CD14-positive monocyte (primary cell): Measurements from ENCODE around the gene ZNF264. TPM values are rescaled to one million over a fixed set of nuclear protein-coding genes. Genes with fewer than 3 reads are reported as not detected.
A peak's percentile ranks its signal among the peaks of the same experiment; 100 is the strongest.

ENCODE experiments used
- DNase-seq, 3 donors: peaks; one replicate each; pipeline ENCODE4 v3.0.0-alpha.2; 2011 to 2022
- H2AFZ ChIP-seq: 2 replicates; pipeline ENCODE4 v1.6.0; 2012; ENCODE audit warnings: mild to moderate bottlenecking, low read depth, low read length, inconsistent platforms; ENCODE audit not compliant: insufficient read depth, poor library complexity, severe bottlenecking
- H3K27ac ChIP-seq, 2 donors: 1 replicate in 1 of 2; 2 replicates in 1 of 2; pipeline ENCODE4 v1.5.1; 2012 to 2013; ENCODE audit warnings: low read length in 2 of 2, control low read depth in 1 of 2, inconsistent platforms in 1 of 2, low read depth in 1 of 2, mild to moderate bottlenecking in 1 of 2
- H3K27me3 ChIP-seq, 2 donors: one replicate each; pipeline versions ENCODE4 v1.6.0 to v1.6.1; 2011 to 2013; ENCODE audit warnings: low read length in 2 of 2; ENCODE audit not compliant: control insufficient read depth in 2 of 2, insufficient read depth in 2 of 2
- H3K36me3 ChIP-seq, 2 donors: replicated peaks in 1 of 2; 1 replicate in 1 of 2; 2 replicates in 1 of 2; pipeline versions ENCODE4 v1.5.1 to v1.6.1; 2012 to 2013; ENCODE audit warnings: low read length in 2 of 2, control low read depth in 1 of 2, inconsistent platforms in 1 of 2, mild to moderate bottlenecking in 1 of 2; ENCODE audit not compliant: insufficient read depth in 2 of 2, control insufficient read depth in 1 of 2
- H3K4me1 ChIP-seq, 2 donors: 1 replicate in 1 of 2; 2 replicates in 1 of 2; pipeline versions ENCODE4 v1.5.1 to v1.6.1; 2012 to 2013; ENCODE audit warnings: low read length in 2 of 2, control low read depth in 1 of 2, inconsistent platforms in 1 of 2, mild to moderate bottlenecking in 1 of 2, moderate library complexity in 1 of 2; ENCODE audit not compliant: insufficient read depth in 2 of 2, control insufficient read depth in 1 of 2
- H3K4me2 ChIP-seq: replicated peaks from 2 replicates; pipeline ENCODE3; 2012; ENCODE audit warnings: low read length, moderate library complexity, mild to moderate bottlenecking; ENCODE audit not compliant: poor library complexity, severe bottlenecking; ENCODE audit errors: extremely low read depth
- H3K4me3 ChIP-seq, 3 experiments: fragments of 200-600 bp in 1 of 3; sonication (generic) in 1 of 3; replicated peaks in 1 of 3; 1 replicate in 2 of 3; 2 replicates in 1 of 3; pipeline ENCODE4 v1.5.1; 2011 to 2013; ENCODE audit warnings: low read length in 3 of 3, mild to moderate bottlenecking in 3 of 3, control low read depth in 2 of 3, low read depth in 2 of 3, inconsistent platforms in 1 of 3, moderate library complexity in 1 of 3
- H3K79me2 ChIP-seq: 2 replicates; pipeline ENCODE4 v1.6.0; 2012; ENCODE audit warnings: mild to moderate bottlenecking, control low read depth, inconsistent platforms, low read length, moderate library complexity; ENCODE audit not compliant: insufficient read depth
- H3K9ac ChIP-seq: 2 replicates; pipeline ENCODE4 v1.6.0; 2017; ENCODE audit warnings: low read length, mild to moderate bottlenecking; ENCODE audit not compliant: insufficient read depth, poor library complexity, severe bottlenecking
- H3K9me3 ChIP-seq, 2 donors: replicated peaks in 1 of 2; 1 replicate in 1 of 2; 2 replicates in 1 of 2; pipeline versions ENCODE4 v1.5.1 to v1.6.1; 2012 to 2013; ENCODE audit warnings: low read length in 2 of 2, control low read depth in 1 of 2; ENCODE audit not compliant: control insufficient read depth in 1 of 2, insufficient read depth in 1 of 2
- H4K20me1 ChIP-seq: 2 replicates; pipeline ENCODE4 v1.6.0; 2012; ENCODE audit warnings: mild to moderate bottlenecking, low read length, control low read depth, moderate library complexity; ENCODE audit not compliant: insufficient read depth
- H3K27ac Mint-ChIP-seq, 7 donors: one replicate each; pipeline ENCODE4 v1.8.0; 2020; ENCODE audit warnings: mild to moderate bottlenecking in 7 of 7, mixed read lengths in 7 of 7, moderate library complexity in 6 of 7, inconsistent platforms in 2 of 7
- H3K27me3 Mint-ChIP-seq, 3 donors: one replicate each; pipeline ENCODE4 v1.8.0; 2021 to 2022; ENCODE audit warnings: low read depth in 3 of 3, mild to moderate bottlenecking in 3 of 3, mixed read lengths in 3 of 3, moderate library complexity in 3 of 3, inconsistent platforms in 1 of 3
- H3K36me3 Mint-ChIP-seq, 2 donors: one replicate each; pipeline ENCODE4 v1.8.0; 2020; ENCODE audit warnings: mixed read lengths in 2 of 2, inconsistent platforms in 1 of 2, mild to moderate bottlenecking in 1 of 2
- H3K4me1 Mint-ChIP-seq: one replicate; pipeline ENCODE4 v1.8.0; 2020; ENCODE audit warnings: mild to moderate bottlenecking, mixed read lengths
- H3K4me3 Mint-ChIP-seq, 2 donors: one replicate each; pipeline ENCODE4 v1.8.0; 2020; ENCODE audit warnings: mild to moderate bottlenecking in 2 of 2, mixed read lengths in 2 of 2, moderate library complexity in 1 of 2
- H3K9me3 Mint-ChIP-seq, 7 donors: one replicate each; pipeline ENCODE4 v1.8.0; 2020 to 2022; ENCODE audit warnings: mixed read lengths in 7 of 7, mild to moderate bottlenecking in 6 of 7, moderate library complexity in 6 of 7, inconsistent platforms in 2 of 7
- CTCF ChIP-seq: fragments of 200-600 bp; IDR thresholded peaks from one replicate; pipeline ENCODE4 v1.8.0; 2022; ENCODE audit warnings: antibody characterized with exemption, mild to moderate bottlenecking
- WGBS: methylation state at CpG from one replicate; pipeline ENCODE4 v1.1.5; 2013; ENCODE audit warnings: missing lambda C conversion rate; ENCODE audit not compliant: insufficient coverage; 5-methylcytosine and 5-hydroxymethylcytosine counted together
- intact Hi-C, 2 donors: fragments of 100-400 bp; cut with micrococcal nuclease; formaldehyde crosslinking; loops; one replicate each; pipeline versions ENCODE4 v1.15.0 to v1.15.1; 2023
- polyA plus RNA-seq, 3 donors: library from polyadenylated mRNA; depleted of rRNA in 1 of 3; unstranded in 2 of 3; stranded (reverse) in 1 of 3; fragments of 300-500 nt in 2 of 3; fragments of >200 nt in 1 of 3; fragmentation: Illumina TruSeq in 2 of 3; gene quantifications; 1 replicate in 2 of 3; 2 replicates in 1 of 3; pipeline ENCODE4 v1.2.3, GENCODE V29; 2012 to 2021

The ZNF264 gene
- polyA plus RNA-seq, 3 donors: 5.3 to 6.9 (median 5.6) TPM

DNA sequence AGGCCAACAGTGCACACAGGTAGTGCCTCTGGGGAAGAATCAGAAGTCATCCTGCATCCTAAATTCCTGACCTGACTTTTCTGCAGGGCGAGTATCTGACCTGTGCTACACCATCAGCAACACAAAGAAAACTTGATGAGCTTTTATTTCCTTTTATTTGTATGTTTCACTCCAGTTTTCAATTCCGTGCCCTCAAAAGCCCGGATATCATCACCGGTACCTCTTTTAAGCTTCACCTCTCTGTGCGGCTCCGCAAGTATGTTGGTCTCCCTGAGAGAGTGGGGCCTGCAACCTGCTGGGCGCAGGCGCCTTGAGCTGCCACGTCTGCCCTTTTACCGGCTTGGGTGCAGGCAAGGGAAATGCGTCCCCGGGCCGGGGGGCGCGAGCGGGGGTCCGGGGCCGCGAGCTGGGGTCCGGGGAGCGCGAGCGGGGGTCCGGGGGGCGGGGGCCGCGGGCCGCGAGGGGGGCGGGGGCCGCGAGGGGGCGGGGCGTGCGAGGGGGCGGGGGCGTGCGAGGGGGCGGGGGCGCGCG lies 19.7 kb upstream of the ZNF264 start:
- no peak overlapping the region for H3K9ac ChIP-seq
- DNase-seq: no peak
- peaks cover 23 to 30% of the 10 kb centered on the region in 2 donors for H3K9me3 ChIP-seq
- WGBS: 10% methylated on average over 6 of the region's 42 CpGs
- Mint-ChIP-seq H3K4me1 (peaks cover 18% of the 10 kb centered on the region), H3K4me3 (peak overlapping the region; percentile 35 to 45), H3K27ac (no peak overlapping the region), H3K9me3 (peaks cover 15 to 56% (median 33%) of the 10 kb centered on the region in 7 donors), H3K27me3 (peaks cover 4 to 18% (median 10%) of the 10 kb centered on the region in 3 donors), H3K36me3 (no peaks in the 10 kb centered on the region)
- peak overlapping the region; percentile 62 for H2AFZ ChIP-seq
- TF ChIP-seq CTCF: no peak
- peaks cover 0 to 5% of the 10 kb centered on the region in 2 donors for H3K27me3 ChIP-seq
- no peaks in the 10 kb centered on the region for H4K20me1 ChIP-seq
- intact Hi-C loops: no loop called here
- no peak overlapping the region for H3K27ac ChIP-seq
- no peaks in the 10 kb centered on the region for H3K79me2 ChIP-seq
- peak overlapping the region; percentile 38 for H3K4me2 ChIP-seq
- peak overlapping the region in 1 of 3 experiments; percentile 26 for H3K4me3 ChIP-seq
- H3K4me1 ChIP-seq: peaks cover 0 to 5% of the 10 kb centered on the region in 2 donors
- no peaks in the 10 kb centered on the region for H3K36me3 ChIP-seq

- H2AFZ ChIP-seq: peak overlapping the region; percentile 96
- H3K27me3 ChIP-seq: no peaks in the 10 kb centered on the region
- TF ChIP-seq CTCF: no peak
- no peaks in the 10 kb centered on the region for H4K20me1 ChIP-seq
- Mint-ChIP-seq H3K27ac (no peak overlapping the region), H3K4me1 (peaks cover 30% of the 10 kb centered on the region), H3K4me3 (peak overlapping the region; percentile 88 to 97), H3K9me3 (peaks cover 39 to 85% (median 65%) of the 10 kb centered on the region in 7 donors), H3K27me3 (peaks cover 2 to 10% (median 4%) of the 10 kb centered on the region in 3 donors), H3K36me3 (peaks cover 29 to 39% of the 10 kb centered on the region in 2 donors)
- intact Hi-C loops: no loop called here
- DNase-seq: no peak
- peaks cover 21 to 29% of the 10 kb centered on the region in 2 donors for H3K36me3 ChIP-seq
- peaks cover 15 to 23% of the 10 kb centered on the region in 2 donors for H3K4me1 ChIP-seq
- H3K4me3 ChIP-seq: peak overlapping the region in 1 of 3 experiments; percentile 89
- no peak overlapping the region for H3K4me2 ChIP-seq
- H3K27ac ChIP-seq: no peak overlapping the region
- peaks cover 52 to 53% of the 10 kb centered on the region in 2 donors for H3K9me3 ChIP-seq
- no peak overlapping the region for H3K9ac ChIP-seq
- H3K79me2 ChIP-seq: peaks cover 23% of the 10 kb centered on the region
- 44% methylated on average over 2 of the region's 3 CpGs for WGBS
These were observed 999 bp upstream of the ZNF264 start for GRCh38 chr19:57190301-57190700.
